HG03064 (cell line): ENCODE results near the gene SIRT7.

Experiments
- ATAC-seq: cut with Tn5 transposase; IDR thresholded peaks from one replicate; pipeline ENCODE4 v1.9.1; 2021; ENCODE audit warnings: low read depth; ENCODE audit not compliant: unreplicated experiment

SIRT7 gene

DNA sequence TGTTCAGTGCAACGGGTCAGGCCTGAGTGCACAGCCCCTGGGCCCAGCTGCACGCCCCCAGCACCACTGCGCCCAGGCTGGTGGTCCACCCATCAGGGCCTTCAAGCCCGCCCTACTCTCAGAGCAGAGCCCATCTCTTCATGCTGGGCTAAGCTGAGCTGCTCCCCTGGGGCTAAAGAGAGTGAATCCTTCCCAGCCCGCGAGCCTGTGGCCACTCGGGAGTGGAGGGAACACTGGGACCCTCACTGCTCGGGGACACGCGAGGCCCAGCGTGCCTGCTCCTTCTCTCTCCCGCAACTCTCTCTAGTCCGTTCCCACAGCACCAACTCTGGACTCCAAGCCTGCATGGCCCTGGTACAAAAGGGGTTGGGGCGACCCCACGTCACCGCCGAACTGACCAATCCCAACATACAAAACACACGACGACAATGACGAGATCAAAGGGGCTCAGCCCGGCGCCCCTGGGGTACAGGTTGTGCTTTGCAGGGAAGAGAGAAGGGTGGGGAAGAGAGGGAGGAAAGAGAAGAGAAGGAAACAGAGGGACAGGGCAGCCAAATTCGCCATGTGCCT lies 4.1 kb upstream of the SIRT7 start:
- ATAC-seq: no peak

DNA sequence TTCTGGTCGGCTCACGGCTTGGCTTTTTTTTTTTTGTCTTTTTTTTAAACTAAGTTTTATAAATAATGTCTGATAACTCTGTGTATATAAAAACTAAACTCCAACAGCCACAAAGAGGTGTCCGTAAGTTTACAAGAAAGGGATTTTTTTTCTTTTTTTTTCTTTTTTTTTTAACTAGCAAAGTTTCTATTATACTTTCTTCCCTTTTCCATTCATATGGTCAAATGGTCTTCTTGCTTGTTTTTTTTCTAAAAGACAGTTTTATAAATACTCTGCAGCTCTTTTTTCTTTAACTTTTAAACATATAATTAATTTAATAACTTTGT lies 3.5 kb upstream of the SIRT7 start:
- no peak for ATAC-seq

DNA sequence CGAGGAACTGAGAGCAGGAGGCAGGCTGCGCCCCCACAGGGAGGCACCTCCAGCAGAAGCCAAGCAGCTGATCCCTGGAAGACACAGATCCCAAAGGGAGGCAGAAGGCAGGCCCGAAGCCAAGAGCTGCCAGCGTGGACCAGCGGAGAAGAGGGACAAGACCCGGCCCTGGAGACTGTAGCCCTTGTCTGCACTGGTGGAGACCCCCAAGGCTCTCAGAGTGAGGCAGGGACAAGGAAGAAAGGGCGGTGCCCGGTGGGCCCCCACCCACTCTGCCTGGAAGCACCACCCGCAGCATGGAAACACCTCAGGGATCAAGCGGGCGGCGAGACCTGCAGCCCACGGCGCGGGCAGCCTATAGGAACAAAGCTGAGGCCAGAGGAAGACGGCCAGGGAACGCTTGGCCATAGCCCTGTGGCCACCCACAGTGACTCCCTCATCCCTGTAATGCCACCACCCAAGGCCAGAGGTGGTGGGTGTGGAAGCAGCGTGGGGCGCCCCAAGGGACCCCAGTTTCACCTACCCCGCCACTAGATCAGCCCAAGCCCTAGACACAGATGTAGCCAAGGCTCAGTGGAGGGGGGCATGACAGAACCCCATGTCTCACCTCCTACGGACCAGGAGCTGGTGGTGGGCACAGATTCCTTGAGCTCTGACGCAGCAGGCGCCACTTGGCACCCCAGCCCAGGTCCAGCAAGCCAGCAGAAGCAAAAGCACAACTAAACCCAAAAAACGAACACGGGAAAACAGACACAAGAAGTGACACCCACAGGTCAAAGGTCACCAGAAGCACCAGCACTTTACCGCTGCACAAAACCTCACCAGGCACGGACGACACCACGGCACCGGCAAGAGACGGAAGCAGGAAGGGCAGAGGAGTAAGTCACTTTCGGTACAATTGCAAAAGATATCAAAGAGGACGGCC lies 2.9 kb upstream of the SIRT7 start:
- ATAC-seq: no peak

DNA sequence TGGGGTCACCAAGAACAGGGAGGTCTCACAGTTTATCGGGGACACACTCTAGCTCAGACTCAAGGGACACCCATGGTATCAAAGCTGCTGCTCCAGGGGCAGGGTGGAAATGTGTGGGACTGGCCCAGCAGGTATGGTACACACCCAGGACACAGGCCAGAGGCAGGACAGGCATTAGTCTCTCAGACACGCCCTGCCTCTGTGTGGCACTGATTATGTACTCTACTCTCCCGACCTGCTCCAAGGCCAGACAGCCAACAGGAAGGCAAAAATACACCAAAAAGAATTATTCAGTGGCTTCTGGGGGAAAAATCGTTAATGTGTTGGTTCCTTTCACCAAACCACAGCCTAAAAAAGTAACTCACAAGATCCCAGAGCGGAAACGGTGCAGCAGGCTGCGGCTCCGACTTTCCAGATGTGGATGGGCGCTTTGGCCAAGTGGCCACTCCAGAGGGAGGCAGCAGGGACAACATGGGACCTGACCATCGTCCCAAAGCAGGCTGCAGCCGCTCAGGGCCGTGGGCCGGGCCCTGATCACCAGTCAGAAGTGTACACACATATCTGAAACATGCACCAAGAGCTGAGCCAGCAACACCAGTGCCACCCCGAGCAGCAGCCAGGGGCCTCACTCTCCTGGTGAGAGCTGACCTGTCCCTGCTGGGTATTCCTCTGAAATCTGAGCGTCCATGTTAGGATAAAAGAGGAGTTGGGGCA lies 1.0 kb upstream of the SIRT7 start:
- no peak for ATAC-seq

DNA sequence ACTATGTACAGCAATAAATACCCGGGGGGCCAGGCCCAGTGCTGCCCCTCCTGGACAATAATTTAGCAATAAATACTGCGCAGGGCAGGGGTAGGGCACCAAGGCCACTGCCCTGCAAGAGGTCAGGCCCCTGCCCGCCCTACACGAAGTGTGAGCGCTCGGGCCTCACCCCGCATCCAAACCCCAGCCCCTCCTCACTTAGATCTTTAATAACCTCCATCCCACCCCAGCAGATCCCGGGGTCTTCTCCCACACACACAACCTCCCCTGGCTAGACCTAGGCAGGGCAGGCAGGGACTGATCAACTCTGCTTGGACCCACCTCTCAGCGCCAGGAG lies 325 bp upstream of the SIRT7 start:
- peak; percentile 5 for ATAC-seq

DNA sequence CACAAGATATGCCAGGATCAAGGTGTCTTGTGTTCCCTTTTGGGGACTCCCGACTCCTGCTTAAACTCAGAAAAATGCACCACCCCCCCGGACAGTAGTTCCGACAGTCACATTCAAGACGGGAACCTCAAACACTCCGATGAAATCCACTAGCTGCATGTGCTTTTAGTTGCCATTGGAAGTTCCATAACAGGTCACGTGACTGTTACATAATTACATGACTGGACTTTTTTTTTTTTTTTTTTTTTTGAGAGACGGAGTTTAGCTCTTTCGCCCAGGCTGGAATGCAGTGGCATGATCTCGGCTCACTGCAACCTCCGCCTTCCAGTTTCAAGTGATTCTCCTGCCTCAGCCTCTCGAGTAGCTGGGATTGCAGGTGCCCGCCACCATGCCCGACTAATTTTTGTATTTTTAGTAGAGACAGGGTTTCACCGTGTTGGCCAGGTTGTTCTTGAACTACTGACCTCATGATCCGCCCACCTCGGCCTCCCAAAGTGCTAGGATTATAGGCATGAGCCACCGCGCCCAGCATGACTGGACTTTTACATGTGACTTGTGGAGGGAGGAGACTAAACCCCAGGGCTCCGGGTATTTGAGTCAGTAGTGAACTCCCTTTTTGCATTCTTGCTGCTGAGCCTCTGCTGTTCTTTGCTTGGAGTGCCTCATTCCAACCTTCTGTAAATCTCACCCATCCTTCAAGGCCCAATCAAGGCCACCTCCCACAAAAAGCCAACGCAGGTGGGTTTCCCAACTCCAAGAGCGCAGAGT lies 1.6 kb downstream of the SIRT7 start:
- ATAC-seq: no peak

DNA sequence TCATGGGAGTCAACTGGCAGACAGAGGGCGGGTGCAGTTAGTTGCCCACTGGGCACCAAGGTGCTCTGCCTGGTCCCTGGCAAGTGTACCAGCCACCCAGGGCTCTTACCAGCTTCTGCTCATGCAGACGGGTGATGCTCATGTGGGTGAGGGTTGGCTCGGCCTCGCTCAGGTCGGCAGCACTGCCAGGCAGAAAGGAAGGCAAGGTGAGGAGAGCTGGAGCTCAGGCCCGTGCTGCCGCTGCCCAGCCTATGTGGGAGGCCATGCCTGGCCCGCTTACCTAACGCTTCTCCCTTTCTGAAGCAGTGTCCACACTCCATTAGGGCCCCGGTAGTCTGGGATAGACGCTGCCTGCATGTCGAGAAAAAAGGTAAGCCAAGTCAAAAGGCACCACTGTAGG lies 2.6 kb downstream of the SIRT7 start:
- no peak for ATAC-seq

DNA sequence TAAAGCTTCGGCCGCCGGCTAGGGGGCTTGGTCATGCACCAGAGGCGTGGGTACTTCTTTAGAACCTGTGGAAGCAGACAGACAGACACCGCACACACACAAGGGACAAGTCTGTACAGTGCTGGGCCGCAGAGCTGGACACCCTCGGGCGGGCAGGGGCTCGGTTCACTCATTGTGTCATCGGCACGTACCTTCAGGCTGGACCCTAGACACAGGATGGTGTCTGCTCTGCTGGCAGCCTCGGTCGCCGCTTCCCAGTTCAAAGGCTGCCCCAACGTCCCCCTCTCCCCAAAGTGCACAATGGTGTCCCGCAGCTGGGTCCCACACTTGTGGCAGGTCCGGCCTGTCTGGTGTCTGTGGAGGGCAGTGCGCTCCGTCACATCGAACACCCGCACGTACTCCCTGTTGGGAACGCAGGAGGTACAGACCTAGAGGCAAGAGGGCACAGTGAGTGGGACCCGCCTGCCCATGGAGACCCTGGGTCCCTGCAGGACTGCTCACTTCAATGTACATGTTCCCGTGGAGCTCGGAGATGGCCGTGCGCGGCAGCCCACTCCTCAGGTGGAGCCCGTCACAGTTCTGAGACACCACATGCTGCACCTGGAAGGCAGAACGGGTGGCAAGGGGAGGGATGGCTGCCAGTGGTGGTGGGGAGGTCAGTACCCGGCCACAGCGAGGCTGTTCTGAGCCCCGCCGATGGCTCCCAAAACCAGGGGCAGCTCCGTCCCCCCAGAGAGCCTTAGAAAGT lies 3.7 kb downstream of the SIRT7 start:
- ATAC-seq: no peak

DNA sequence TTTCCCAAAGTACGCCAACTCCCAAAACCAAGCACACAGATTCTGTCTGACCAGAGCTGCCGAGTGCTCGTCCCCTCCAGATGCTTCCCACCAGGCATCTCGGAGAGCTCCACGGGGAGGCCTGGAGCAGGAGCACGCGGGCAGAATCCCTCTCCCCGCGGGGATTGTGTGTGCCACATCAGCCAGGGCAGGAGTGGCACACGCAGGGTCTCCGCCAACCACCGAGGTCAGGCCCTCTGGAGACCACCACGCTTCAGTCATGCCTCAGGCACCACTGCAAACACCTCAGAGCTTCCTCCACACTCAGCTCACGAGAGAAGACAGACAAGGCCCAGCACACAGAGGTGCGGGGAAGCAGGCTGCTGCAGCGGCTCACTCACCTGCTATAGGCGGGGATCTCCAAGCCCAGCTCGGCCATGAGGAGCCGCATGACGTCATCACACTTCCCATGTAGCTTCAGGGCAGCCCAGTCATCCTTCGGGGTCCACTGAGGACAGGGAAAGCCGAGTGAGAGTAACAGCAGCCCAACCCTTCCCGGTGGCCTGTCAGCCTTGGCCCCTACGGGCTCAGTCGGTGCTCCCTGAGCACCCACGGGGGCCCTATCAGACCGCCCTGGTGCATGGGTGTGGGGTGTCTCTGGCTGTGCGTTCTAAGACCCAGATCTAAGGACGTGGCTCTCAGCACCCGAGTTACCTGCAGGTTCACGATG lies 4.4 kb downstream of the SIRT7 start:
- ATAC-seq: no peak

DNA sequence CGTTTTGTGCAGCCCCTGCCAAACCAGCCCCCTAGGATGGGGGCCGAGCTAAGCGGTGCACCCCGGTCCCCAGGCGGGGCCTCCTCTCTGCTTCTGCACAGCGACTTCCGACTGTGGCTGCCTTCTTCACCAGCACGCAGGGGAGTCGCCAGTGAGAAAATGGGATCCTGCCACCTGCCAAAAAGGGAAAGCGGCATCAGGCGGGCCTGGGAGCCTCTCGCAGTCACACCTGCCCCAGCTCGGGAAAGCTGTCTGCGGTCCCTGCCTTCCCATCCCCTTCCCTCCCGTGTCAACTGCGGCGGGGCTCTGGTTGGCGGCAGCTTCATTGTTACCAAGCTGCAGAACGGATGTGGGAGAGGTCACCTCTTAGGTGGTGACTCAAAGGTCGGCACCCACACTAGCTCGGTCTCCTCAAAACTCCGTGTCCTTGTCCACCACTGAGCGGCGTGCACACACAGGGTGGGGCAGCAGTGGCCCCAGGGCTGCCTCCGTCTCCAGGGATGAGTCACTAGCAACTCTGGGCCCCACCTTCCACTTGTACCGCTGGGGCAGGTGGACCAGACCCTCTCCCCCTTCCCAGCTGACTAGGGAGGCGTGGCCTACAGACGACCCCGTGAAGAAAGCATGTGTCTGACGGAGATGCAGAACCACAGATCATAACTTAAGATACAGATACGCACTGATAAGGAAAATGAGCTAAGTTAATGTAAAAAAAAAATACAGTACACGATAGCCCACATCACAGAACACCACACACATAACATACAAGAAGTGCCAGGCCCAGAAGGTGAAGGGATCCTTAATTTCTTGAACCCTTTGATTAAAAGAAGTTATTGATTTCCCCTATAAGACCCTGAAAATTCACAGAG lies 5.3 kb downstream of the SIRT7 start:
- ATAC-seq: no peak

DNA sequence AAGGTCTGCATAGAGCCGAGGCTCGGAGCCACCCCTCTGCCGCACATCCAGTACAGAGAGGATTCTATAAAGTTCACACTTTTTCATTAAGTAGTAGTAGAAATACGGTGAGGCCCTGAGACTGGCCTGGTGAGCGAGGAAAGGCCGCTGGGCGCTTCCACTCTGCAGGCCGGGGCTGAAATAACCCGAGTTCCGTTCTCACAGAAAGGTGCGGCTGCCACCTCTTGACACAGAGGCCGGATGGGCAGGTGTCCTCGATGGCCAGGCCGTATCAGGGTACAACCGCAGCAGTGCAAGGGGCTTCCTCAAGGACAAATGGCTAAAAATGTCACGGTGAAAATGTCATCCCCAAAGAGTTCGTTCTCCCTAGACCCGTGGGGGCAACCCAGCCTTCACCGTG lies 6.0 kb downstream of the SIRT7 start:
- no peak for ATAC-seq

DNA sequence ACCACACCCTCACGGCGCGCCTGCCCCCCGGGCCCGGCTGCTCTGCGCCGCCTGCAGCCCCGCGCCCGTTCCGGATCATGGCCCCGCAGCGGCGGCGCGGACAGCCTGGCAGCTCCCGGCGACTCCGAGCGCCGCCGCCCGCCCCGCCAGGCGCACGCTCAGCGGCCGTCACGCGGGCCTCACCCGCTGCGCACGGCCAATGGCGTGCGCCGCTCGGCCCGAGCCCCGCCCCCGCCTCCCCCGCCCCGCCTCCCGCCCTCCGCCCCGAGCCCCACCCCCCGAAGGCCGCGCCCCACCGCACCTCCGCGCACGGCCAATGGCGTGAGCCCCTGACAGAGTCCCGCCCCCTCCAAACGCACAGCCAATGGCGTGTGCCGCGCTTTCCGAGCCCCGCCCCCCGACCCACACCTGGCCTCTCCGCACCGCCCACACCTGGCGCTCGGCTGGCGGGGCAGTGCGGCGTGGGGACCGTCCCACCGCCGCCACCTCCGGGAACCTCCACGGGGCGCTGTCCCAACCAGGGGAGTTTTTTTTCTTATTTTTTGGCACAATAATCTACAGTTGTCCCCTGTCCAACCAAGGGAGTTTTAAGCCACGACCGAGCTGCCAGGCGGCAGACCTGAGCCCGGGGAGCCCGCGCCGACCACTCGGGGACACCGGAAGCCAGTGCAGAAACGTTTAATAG lies 6.6 kb downstream of the SIRT7 start, which contains the start of gene PCYT2:
Gene PCYT2 (minus strand): TSS at position 123 of the 685 bp plus-strand sequence. CDS start 44 bp downstream, at position 79.
- ATAC-seq: peak; percentile 60

DNA sequence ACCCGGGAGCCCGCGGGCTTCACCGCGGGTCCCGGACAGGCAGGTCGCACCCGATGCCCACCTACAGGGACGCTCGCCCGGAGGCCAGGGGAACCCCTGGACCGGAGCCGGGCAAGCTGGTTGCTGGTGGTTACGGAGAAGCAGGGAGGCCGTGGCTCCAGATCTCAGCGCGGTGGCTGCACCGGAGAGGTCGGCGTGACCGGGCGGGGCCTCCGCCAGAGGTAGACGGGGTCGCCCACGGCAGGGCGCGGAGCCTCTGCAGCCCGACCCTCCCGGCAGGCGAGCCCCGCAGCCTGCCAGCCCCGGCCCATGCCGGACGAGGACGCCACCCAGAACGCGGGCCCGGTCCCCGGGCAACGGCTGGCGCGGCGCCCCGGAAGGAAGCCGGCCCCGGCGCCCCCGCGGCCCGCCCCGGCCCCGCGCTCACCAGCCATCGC lies 7.1 kb downstream of the SIRT7 start:
- peak; percentile 21 for ATAC-seq

DNA sequence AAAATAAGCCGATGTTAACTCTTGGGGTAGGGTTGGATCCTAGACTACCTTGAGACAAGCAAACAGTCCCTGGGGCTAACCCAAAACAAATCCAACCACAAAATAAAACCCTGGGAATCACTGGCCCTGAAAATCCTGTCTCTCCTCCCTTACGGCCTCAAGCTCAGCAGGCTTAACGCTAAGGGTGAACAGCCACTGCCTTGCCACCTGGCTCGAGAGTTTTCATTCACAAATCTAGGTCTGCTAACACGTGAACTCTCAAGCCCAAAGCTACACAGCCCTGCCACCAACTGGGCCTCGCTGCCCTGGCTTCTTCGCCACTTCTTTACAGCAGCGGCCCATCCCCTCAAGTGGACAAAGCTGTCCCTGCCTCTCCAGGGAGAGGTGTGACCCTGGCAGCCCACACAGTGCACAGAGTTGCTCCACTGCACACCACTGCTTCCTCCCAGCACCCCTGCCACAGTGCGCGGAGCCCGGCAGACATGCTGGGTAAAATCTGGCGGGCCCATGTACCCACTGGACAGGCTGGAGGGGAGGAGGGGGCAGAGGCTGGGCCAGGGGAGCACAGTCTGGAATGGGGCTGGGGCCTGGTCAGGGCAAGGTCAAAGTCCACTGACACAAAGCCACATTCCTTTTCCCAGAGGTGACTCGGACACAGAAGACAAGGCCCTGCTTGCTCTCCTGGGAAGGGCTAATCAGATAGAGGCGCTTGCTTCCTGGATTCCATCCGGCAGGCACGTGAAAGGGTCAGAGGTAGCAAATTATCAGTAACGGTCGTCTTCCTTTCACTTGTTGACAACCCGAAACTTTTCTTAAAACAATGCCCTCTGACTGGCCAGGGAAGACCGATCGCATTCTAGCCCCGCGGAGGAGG lies 7.8 kb downstream of the SIRT7 start:
- ATAC-seq: no peak

DNA sequence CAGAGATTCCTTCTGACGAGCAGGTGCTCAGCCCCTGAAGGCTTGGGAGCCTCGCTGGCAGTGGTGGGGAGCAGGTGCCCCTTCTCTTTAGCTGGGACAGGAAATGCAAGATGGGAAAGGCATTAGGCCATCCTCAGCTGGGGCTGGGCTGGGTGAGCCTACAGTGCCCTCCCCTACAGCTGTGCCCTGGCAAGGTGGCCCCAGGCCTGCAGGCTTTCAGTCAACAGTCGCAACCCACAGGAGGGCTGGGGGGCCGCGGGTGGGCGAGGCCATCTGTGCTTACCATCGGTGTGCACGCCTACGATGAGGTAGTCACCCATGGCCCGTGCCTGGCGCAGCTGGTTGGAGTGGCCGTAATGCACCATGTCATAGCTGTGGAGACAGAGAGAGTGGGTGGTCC lies 8.7 kb downstream of the SIRT7 start:
- no peak for ATAC-seq

DNA sequence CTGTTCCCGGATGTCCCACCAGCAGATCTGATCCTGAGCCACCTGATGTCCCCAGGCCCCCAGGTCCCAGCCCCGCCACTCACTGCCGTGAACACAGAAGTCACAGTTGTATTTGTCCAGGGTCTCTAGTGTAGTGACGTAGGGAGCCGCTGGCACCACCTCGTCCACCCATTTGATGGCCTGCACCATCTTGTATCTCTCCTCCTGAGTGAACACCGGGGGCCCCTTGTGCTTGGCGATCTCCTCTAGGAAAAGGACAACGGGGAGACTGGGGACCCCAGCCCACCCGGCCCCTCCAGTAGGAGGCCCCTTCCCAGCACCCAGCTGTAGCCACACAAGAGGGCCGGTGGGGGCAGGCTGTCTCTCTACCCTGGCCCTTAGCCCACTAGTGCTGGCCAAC lies 9.2 kb downstream of the SIRT7 start:
- ATAC-seq: no peak
